ENCODE results near the gene VEZF1. TPM values are rescaled to one million over a fixed set of nuclear protein-coding genes. Genes with fewer than 3 reads are reported as not detected.

VEZF1 gene, protein sequence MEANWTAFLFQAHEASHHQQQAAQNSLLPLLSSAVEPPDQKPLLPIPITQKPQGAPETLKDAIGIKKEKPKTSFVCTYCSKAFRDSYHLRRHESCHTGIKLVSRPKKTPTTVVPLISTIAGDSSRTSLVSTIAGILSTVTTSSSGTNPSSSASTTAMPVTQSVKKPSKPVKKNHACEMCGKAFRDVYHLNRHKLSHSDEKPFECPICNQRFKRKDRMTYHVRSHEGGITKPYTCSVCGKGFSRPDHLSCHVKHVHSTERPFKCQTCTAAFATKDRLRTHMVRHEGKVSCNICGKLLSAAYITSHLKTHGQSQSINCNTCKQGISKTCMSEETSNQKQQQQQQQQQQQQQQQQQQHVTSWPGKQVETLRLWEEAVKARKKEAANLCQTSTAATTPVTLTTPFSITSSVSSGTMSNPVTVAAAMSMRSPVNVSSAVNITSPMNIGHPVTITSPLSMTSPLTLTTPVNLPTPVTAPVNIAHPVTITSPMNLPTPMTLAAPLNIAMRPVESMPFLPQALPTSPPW
- 46.1 TPM for polyA plus RNA-seq (ENCODE audit: insufficient read length)

- peak; percentile 29 for DNase-seq (ENCODE audit: low read depth)
These were observed at the start of gene VEZF1 for GRCh38 chr17:57987581-57988300. VEZF1 (minus strand) TSS chr17:57988254; CDS start chr17:57988111, 143 bp downstream.

GRCh38 chr17:58032691-58033415 is 44.8 kb upstream of the VEZF1 start:
- no peak for DNase-seq (ENCODE audit: low read depth)

DNA sequence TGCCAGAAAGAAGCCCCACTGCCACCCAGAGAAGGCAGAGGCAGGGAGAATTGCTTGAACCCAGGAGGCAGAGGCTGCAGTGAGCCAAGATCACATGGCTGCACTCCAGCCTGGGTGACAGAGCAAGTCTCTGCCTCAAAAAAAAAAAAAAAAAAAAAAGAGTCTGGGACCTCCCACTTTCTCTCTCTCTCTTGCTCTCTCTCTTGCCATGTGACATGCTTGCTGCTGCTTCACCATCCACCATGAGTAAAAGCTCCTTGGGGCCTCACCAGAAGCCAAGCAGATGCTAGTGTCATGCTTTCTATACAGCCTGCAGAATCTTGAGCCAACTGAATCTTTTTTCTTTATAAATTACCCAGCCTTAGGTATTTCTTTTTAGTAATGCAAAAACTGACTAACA is 40.5 kb upstream of the VEZF1 start:
- no peak for DNase-seq (ENCODE audit: low read depth)

DNA sequence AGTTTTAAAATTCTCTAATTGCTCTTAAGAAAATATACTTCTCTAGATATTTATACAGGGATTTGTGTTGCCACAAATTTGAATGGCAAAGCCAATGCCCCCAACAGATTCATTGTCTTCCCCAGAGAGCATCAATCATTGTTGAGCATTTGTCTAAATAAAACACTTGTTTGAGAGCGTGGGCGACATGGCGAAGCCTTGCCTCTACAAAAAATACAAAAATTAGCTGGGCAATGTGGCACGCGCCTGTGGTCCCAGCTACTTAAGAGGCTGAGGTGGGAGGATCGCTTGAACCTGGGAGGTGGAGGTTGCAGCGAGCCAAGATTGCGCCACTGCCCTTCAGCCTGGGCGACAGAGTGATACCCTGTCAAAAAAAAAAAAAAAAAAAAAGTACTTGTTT is 32.3 kb upstream of the VEZF1 start:
- DNase-seq (ENCODE audit: low read depth) = no peak

DNA sequence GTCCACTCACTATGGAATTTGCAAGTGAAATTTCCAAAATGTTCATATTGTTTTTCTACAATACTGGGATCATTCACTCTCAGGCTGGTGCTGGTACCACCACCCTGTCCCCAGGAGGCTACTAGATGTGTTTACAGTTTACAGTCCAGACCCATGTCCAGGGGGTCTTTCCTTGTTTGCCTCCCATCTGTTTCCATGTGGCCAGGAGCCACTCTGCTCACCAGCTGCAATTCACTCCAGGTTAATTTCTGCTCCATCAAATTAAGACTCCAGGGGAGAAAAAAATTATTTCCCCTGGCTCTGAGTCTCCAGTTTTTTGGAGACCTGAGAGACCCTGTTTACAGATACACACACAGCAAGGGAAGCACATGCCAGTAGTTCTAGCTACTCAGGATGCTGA is 31.5 kb upstream of the VEZF1 start:
- no peak for DNase-seq (ENCODE audit: low read depth)

- DNase-seq (ENCODE audit: low read depth) = no peak
These were observed 31.0 kb upstream of the VEZF1 start for GRCh38 chr17:58019039-58019438.

GRCh38 chr17:58010067-58010799 is 22.2 kb upstream of the VEZF1 start:
- DNase-seq (ENCODE audit: low read depth) = no peak

DNA sequence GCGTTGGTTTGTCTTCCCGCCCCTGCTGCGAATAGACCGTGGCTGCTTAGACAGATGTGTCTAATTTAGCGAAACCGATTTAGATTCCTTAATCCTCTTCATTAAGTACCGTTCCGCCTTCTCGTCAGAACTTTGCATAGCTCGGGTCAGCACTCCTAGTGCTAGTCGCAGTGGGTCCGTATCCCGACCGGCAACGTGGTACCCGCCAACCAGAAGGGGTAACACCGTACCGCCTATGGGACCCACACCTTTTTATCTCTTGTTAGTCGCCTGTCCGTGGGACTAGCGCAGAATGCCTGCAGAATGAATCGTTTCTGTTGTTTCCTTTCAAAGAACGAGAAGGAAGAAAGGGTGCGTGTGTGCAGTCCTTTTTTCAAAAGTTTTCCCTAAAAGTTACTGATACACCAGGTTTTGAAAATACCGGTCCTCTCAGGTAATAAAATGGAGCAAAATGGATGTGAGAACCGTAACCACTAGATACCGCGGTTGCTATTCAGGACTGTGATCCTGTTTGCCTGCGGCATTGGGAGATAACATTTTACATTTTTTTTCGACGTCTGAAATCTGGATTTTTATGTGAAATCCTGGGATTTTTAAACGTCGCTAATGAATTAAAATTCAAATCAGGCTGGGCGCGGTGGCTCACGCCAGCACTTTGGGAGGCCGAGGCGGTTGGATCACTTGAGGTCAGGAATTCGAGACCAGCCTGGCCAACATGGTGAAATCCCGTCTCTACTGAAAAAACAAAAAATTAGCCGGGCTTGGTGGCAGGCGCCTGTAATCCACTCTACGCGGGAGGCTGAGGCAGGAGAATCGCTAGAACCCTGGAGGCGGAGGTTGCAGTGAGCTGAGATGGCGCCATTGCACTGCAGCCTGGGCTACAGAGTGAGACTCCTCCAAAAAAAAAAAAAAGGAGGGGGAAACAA is 20.0 kb upstream of the VEZF1 start:
- no peak for DNase-seq (ENCODE audit: low read depth)

- peak; percentile 98 for DNase-seq (ENCODE audit: low read depth)
These were observed 19.1 kb upstream of the VEZF1 start, which contains the start of gene SRSF1 for GRCh38 chr17:58006924-58007780. SRSF1 (minus strand) TSS chr17:58007246; CDS start chr17:58007137, 109 bp downstream.

- peak; percentile 48 for DNase-seq (ENCODE audit: low read depth)
These were observed 18.5 kb upstream of the VEZF1 start for GRCh38 chr17:58006560-58006923.

GRCh38 chr17:58005728-58006559 is 17.9 kb upstream of the VEZF1 start:
- no peak for DNase-seq (ENCODE audit: low read depth)

DNA sequence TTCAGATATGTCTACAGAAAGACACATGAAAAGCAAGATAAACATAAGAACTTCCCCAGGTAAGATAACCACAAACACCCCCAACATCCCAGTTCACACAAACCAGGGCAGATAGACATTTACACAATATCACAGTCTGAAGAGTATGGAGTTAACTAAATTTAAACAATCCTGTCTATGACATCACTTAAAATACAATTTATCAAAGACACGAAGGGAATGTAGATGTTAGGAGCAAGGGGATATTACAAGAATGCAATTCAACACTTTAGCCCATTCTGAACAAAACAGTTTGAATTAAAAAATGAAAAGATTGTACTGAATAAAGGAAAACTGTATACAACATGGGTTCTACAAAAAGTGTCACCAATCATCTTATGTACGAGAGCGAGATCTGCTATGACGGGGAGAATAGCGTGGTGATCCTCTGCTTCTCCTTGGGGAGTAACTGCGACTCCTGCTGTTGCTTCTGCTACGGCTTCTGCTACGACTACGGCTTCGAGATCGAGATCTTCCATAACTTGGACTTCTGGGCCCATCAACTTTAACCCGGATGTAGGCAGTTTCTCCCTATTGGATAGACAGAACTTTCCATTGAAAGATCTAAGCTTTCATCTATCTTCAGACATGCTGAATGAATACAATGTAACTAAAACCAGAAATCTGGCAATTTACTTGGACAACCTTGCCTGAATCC is 17.1 kb upstream of the VEZF1 start:
- DNase-seq (ENCODE audit: low read depth) = no peak

DNA sequence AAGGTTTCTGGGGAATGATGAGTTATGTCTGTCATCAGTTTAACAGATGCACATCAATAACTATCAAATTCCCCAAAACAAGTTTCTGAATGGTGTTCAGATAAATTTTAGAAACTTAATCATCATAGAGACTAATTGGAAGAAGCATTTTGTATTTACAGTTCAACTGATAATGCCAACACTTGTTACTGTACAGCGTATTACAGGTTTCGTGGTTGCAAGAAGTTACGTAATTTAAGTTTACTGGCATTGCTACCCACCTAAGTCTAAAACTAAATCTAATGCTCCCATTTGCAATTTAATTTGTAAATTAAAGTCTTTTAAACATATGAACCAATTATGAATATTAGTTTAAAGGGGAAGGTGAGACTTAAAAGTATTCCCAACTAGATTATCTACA is 16.0 kb upstream of the VEZF1 start:
- DNase-seq (ENCODE audit: low read depth) = no peak

GRCh38 chr17:58002973-58003372 is 14.9 kb upstream of the VEZF1 start:
- no peak for DNase-seq (ENCODE audit: low read depth)

- no peak for DNase-seq (ENCODE audit: low read depth)
These were observed 14.3 kb upstream of the VEZF1 start for GRCh38 chr17:58002154-58002948.

DNA sequence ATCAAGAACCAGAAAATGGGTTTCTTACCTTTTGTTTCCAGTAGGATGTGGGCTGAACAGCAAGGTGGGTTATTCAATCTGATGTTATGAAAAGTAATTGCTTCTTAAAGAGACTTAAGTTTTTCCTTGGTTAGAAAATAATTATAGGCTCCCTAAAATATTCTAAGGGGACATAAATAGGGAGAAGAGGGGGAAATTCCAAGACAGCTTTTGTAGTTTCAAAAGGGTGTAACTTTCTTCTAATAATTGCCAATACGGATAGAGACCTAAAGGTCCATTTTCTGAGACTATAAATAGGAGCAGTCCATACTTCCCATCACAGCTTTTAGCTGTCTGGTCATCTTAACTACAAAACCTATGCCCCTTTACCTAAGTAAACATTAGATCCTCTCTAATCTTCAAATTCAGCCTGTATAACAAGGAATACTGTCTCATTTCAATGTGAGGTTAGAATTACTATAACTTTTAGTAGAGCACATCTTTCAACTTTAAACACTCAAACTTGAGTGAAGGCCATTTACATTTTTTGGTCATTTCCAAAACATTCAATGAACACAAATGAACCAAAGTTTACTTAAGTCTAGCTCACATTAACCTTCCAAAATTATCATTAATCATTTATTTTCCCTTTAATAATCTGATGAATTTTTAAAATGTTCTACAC is 13.5 kb upstream of the VEZF1 start:
- DNase-seq (ENCODE audit: low read depth) = no peak
